HepG2 (cell line): Measurements from ENCODE around the gene GPC6. TPM values are rescaled to one million over a fixed set of nuclear protein-coding genes. Genes with fewer than 3 reads are reported as not detected.
A peak's percentile ranks its signal among the peaks of the same experiment; 100 is the strongest.

Experiments
- ATAC-seq: fragments of 200-7000 bp; cut with Tn5 transposase; 3 replicates; pipeline ENCODE4 v1.9.1; 2020; ENCODE audit warnings: mild to moderate bottlenecking, moderate library complexity
- BruUV-seq: library from RNA; stranded (reverse); fragments of 400-500 nt; replicated peaks from 2 replicates; lab custom pipeline; 2021; lab: Mats Ljungman, UMichigan
- CTCF ChIA-PET: fragments of 300-600 bp; formaldehyde crosslinking; extraction: SDS; loops from one replicate; lab custom pipeline; 2021; ENCODE audit warnings: low total read pairs, inconsistent platforms, low intra/inter-chr PET ratio; lab: Yijun Ruan, JAX
- POLR2A ChIA-PET: fragments of 350-600 bp; sonication (Branson Sonifier 250); formaldehyde crosslinking; loops from one replicate; lab custom pipeline; 2020; ENCODE audit warnings: antibody characterized with exemption, inconsistent platforms; lab: Yijun Ruan, JAX
- DNase-seq: peaks from one replicate; pipeline ENCODE4 v3.0.0-alpha.2; 2015; ENCODE audit warnings: low spot score
- FAIRE-seq: peaks from 3 replicates; lab custom pipeline; 2011; peaks lifted over from hg19 to GRCh38; lab: Jason Lieb, UNC
- H2AFZ ChIP-seq: one replicate; pipeline ENCODE4 v1.6.1; 2011; ENCODE audit warnings: low read length, inconsistent platforms
- H3K27ac ChIP-seq: fragments of 300-600 bp; 3 replicates; pipeline ENCODE4 v1.8.0; 2011; ENCODE audit warnings: mixed run types, mild to moderate bottlenecking, mixed read lengths, low read length, inconsistent platforms; ENCODE audit not compliant: insufficient read depth; ENCODE audit errors: extremely low read length
- H3K27me3 ChIP-seq, 2 experiments: fragments of 200-600 bp in 1 of 2; 2 replicates in 1 of 2; 3 replicates in 1 of 2; pipeline versions ENCODE4 v1.6.0 to v1.8.0; 2011; ENCODE audit warnings: low read length in 2 of 2, mild to moderate bottlenecking in 2 of 2, moderate library complexity in 2 of 2, inconsistent platforms in 1 of 2; ENCODE audit not compliant: insufficient read depth in 2 of 2, control insufficient read depth in 1 of 2
- H3K36me3 ChIP-seq, 2 experiments: fragments of 200-600 bp in 1 of 2; replicated peaks in 1 of 2; 2 replicates in 1 of 2; 3 replicates in 1 of 2; pipeline versions ENCODE4 v1.5.1 to v1.8.0; 2011; ENCODE audit warnings: low read length in 2 of 2, inconsistent platforms in 1 of 2; ENCODE audit not compliant: insufficient read depth in 2 of 2, control insufficient read depth in 1 of 2
- H3K4me1 ChIP-seq: 2 replicates; pipeline ENCODE4 v1.5.1; 2012; ENCODE audit warnings: low read length, inconsistent platforms; ENCODE audit not compliant: insufficient read depth
- H3K4me2 ChIP-seq: 2 replicates; pipeline ENCODE4 v1.6.0; 2011; ENCODE audit warnings: low read depth, low read length, inconsistent platforms
- H3K4me3 ChIP-seq, 3 experiments: fragments of 200-600 bp in 1 of 3; sonication (generic), shearing (Covaris generic) in 1 of 3; replicated peaks in 1 of 3; 2 replicates each; pipeline ENCODE4 v1.5.1; 2011 to 2016; ENCODE audit warnings: low read length in 3 of 3, inconsistent platforms in 2 of 3, low read depth in 2 of 3, mild to moderate bottlenecking in 2 of 3, control low read depth in 1 of 3, mixed read lengths in 1 of 3; ENCODE audit not compliant: insufficient read depth in 1 of 3
- H3K79me2 ChIP-seq: one replicate; pipeline ENCODE4 v1.6.1; 2011; ENCODE audit warnings: low read length, inconsistent platforms; ENCODE audit not compliant: insufficient read depth
- H3K9ac ChIP-seq: 2 replicates; pipeline ENCODE4 v1.6.0; 2011; ENCODE audit warnings: mild to moderate bottlenecking, low read depth, low read length, inconsistent platforms; ENCODE audit not compliant: insufficient read depth
- H3K9me3 ChIP-seq: 2 replicates; pipeline ENCODE4 v1.5.1; 2012; ENCODE audit warnings: mild to moderate bottlenecking, low read length
- H4K20me1 ChIP-seq: 2 replicates; pipeline ENCODE4 v1.6.0; 2011; ENCODE audit warnings: inconsistent platforms, mild to moderate bottlenecking, low read length, moderate library complexity; ENCODE audit not compliant: insufficient read depth
- ARNTL ChIP-seq: sonication (generic); formaldehyde crosslinking; IDR thresholded peaks from 2 replicates; pipeline ENCODE4 v1.4.0; 2020; ENCODE audit warnings: mild to moderate bottlenecking, missing genetic modification reagents
- BRD4 ChIP-seq: sonication (generic); formaldehyde crosslinking; IDR thresholded peaks from 2 replicates; pipeline ENCODE4 v1.4.0; 2020; ENCODE audit warnings: missing genetic modification reagents
- RXRB ChIP-seq: IDR thresholded peaks from 2 replicates; pipeline ENCODE4 v1.6.1; 2016; ENCODE audit warnings: borderline replicate concordance, missing genetic modification reagents, missing compliant biosample characterization
- ZNF121 ChIP-seq: sonication (generic); formaldehyde crosslinking; IDR thresholded peaks from 2 replicates; pipeline ENCODE4 v1.5.0; 2020; ENCODE audit warnings: mild to moderate bottlenecking, missing genetic modification reagents
- ZNF432 ChIP-seq: sonication (generic); formaldehyde crosslinking; IDR thresholded peaks from 2 replicates; pipeline ENCODE4 v1.5.0; 2020; ENCODE audit warnings: missing genetic modification reagents, mild to moderate bottlenecking, borderline replicate concordance
- ZNF557 ChIP-seq: sonication (generic); formaldehyde crosslinking; IDR thresholded peaks from 2 replicates; pipeline ENCODE4 v1.4.0; 2020; ENCODE audit warnings: missing genetic modification reagents
- ZNF644 ChIP-seq: IDR thresholded peaks from 2 replicates; pipeline ENCODE4 v1.6.1; 2016; ENCODE audit warnings: low read depth
- ZNF766 ChIP-seq: sonication (generic); formaldehyde crosslinking; IDR thresholded peaks from 2 replicates; pipeline ENCODE4 v1.5.0; 2020; ENCODE audit warnings: missing genetic modification reagents, borderline replicate concordance
- WGBS: methylation state at CpG from one replicate; pipeline ENCODE4 v1.1.6; 2017; ENCODE audit warnings: low lambda C conversion rate; 5-methylcytosine and 5-hydroxymethylcytosine counted together
- in situ Hi-C: cut with HindIII; loops from 2 replicates; pipeline ENCODE4 v1.10.0; 2017; ENCODE audit warnings: low pct_unique_long_range_greater_than_20kb; ENCODE audit not compliant: extremely low pct_ligation_motif_present
- intact Hi-C: fragments of 100-400 bp; cut with micrococcal nuclease; formaldehyde crosslinking; loops from one replicate; pipeline ENCODE4 v1.10.0; 2022; ENCODE audit not compliant: unreplicated experiment
- polyA plus RNA-seq, 8 experiments: library from polyadenylated mRNA; depleted of rRNA in 3 of 8; stranded (reverse) in 7 of 8; unstranded in 1 of 8; fragments of >200 nt; fragmentation: Illumina TruSeq in 4 of 8; extraction: Trizol in 4 of 8; gene quantifications; 2 replicates each; pipeline versions ENCODE4 v1.2.1 to v1.2.3, GENCODE V29; 2011 to 2016; ENCODE audit warnings: low read depth in 4 of 8, missing spikeins in 1 of 8, mixed read lengths in 1 of 8; ENCODE audit not compliant: insufficient read depth in 1 of 8
- total RNA-seq, 5 experiments: library from RNA; depleted of rRNA; stranded (reverse); fragments of >200 nt; fragmentation: Illumina TruSeq; extraction: Trizol; gene quantifications; 2 replicates each; pipeline ENCODE4 v1.2.3, GENCODE V29; 2016; ENCODE audit warnings: low read depth in 1 of 5
- TF ChIP-seq, protein P1 (sequence below), 2 experiments: fragments of 450-650 bp in 1 of 2; sonication (generic) in 1 of 2; formaldehyde crosslinking; IDR thresholded peaks; 2 replicates each; pipeline versions ENCODE4 v1.5.0 to v1.8.0; 2020 to 2022; ENCODE audit warnings: mild to moderate bottlenecking in 1 of 2, missing genetic modification reagents in 1 of 2
- TF ChIP-seq, protein P2 (sequence below): sonication (generic); formaldehyde crosslinking; IDR thresholded peaks from 2 replicates; pipeline ENCODE4 v1.4.0; 2020; ENCODE audit warnings: missing genetic modification reagents, borderline replicate concordance
- TF ChIP-seq, protein P3 (sequence below): sonication (generic); formaldehyde crosslinking; IDR thresholded peaks from 2 replicates; pipeline ENCODE4 v1.5.0; 2020; ENCODE audit warnings: mild to moderate bottlenecking, missing genetic modification reagents

The GPC6 gene
- total and polyA plus RNA-seq, 2 of the 13 experiments (the other 11 are each of a cell fraction or from before 2014, with no cell fraction given), result 24.5 to 33.9 TPM

DNA sequence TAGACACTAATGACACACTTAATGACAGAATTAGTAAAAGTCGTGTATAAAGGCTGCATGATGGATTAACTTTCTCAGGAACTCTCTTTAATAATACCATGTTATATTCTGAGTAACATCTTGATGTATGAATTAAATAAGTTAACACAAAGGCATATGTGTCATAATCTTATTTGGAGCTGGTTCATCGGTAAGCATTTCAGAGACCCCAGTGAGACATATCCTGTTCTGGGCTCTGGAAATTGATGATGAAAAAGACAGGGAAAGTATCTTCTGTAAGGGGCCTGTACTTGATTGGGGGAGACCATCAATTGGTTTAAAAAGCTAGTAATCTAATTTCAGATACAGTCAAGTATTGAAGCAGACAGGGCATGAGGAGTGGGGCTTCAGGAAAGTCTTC lies 547.9 kb downstream of the GPC6 start:
- intact Hi-C loops, result no loop called here
- Histone ChIP-seq H3K4me3 (no peak overlapping the region), H2AFZ (no peak overlapping the region), H3K27me3 (no peaks in the 10 kb centered on the region), H3K4me1 (peaks cover 16% of the 10 kb centered on the region), H4K20me1 (no peaks in the 10 kb centered on the region), H3K36me3 (no peaks in the 10 kb centered on the region), H3K9me3 (no peaks in the 10 kb centered on the region), H3K9ac (no peak overlapping the region), H3K79me2 (no peaks in the 10 kb centered on the region), H3K4me2 (no peak overlapping the region), H3K27ac (no peak overlapping the region)
- WGBS, result 100% methylated on average over 2 of the region's 2 CpGs
- in situ Hi-C loops, result loop anchor here (25.0 kb wide), 1 partner anchor 537 kb away; the partner anchor contains the start of gene GPC6
- TF ChIP-seq ARNTL (CRISPR knock-in tag), result no peak
- no peak for TF ChIP-seq BRD4
- no peak for TF ChIP-seq RXRB (CRISPR knock-in tag)
- TF ChIP-seq ZNF557, result no peak
- no peak for TF ChIP-seq ZNF432
- TF ChIP-seq, protein P1, sequence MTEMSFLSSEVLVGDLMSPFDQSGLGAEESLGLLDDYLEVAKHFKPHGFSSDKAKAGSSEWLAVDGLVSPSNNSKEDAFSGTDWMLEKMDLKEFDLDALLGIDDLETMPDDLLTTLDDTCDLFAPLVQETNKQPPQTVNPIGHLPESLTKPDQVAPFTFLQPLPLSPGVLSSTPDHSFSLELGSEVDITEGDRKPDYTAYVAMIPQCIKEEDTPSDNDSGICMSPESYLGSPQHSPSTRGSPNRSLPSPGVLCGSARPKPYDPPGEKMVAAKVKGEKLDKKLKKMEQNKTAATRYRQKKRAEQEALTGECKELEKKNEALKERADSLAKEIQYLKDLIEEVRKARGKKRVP (CRISPR knock-in tag; IDR thresholded peaks at IDR 0.05), result no peak
- ATAC-seq (no peak), DNase-seq (no peak), FAIRE-seq (no peak)
- ChIA-PET CTCF (no interaction called here), POLR2A (no interaction called here)
- BruUV-seq, result no TSS peak

DNA sequence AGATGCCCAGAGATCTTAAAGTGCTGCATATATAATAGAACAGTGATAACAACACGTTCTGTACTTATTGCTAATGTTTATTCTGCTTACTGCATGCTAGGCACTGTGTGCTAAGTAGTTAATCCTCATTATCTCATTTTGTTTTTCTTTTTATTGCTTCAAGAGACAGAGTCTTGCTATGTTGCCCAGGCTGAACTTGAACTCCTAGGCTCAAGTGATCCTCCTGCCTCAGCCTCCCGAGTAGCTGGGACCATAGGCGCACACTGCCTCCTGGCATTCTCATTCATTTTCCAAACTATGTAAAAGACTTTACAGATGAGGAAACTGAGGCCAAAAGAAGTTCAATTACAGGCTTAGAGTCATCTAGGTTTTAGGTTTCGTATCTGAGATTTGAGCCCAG lies 548.4 kb downstream of the GPC6 start:
- Histone ChIP-seq H3K4me2 (no peak overlapping the region), H3K27me3 (no peaks in the 10 kb centered on the region), H2AFZ (no peak overlapping the region), H3K4me3 (no peak overlapping the region), H3K79me2 (no peaks in the 10 kb centered on the region), H3K27ac (peak overlapping the region; percentile 11), H3K9me3 (no peaks in the 10 kb centered on the region), H3K4me1 (peaks cover 14% of the 10 kb centered on the region), H3K9ac (peak overlapping the region; percentile 6; the same call in 1 of the 2 replicates), H3K36me3 (no peaks in the 10 kb centered on the region), H4K20me1 (no peaks in the 10 kb centered on the region)
- ATAC-seq, result no peak
- 93% methylated on average over 4 of the region's 4 CpGs for WGBS
- ChIA-PET POLR2A (interaction anchor here (0.8 kb wide), 1 partner anchor 8 kb away, joined by 8 read pairs; no protein-coding TSS in a partner anchor), CTCF (no interaction called here)
- FAIRE-seq, result no peak
- intact Hi-C loops, result no loop called here
- DNase-seq, result no peak
- no TSS peak for BruUV-seq
- in situ Hi-C loops, result no loop called here
- TF ChIP-seq ZNF121 (CRISPR knock-in tag) (peak; percentile 81), ZNF766 (CRISPR knock-in tag) (no peak), ZNF644 (CRISPR knock-in tag) (no peak)
- TF ChIP-seq, protein P2, sequence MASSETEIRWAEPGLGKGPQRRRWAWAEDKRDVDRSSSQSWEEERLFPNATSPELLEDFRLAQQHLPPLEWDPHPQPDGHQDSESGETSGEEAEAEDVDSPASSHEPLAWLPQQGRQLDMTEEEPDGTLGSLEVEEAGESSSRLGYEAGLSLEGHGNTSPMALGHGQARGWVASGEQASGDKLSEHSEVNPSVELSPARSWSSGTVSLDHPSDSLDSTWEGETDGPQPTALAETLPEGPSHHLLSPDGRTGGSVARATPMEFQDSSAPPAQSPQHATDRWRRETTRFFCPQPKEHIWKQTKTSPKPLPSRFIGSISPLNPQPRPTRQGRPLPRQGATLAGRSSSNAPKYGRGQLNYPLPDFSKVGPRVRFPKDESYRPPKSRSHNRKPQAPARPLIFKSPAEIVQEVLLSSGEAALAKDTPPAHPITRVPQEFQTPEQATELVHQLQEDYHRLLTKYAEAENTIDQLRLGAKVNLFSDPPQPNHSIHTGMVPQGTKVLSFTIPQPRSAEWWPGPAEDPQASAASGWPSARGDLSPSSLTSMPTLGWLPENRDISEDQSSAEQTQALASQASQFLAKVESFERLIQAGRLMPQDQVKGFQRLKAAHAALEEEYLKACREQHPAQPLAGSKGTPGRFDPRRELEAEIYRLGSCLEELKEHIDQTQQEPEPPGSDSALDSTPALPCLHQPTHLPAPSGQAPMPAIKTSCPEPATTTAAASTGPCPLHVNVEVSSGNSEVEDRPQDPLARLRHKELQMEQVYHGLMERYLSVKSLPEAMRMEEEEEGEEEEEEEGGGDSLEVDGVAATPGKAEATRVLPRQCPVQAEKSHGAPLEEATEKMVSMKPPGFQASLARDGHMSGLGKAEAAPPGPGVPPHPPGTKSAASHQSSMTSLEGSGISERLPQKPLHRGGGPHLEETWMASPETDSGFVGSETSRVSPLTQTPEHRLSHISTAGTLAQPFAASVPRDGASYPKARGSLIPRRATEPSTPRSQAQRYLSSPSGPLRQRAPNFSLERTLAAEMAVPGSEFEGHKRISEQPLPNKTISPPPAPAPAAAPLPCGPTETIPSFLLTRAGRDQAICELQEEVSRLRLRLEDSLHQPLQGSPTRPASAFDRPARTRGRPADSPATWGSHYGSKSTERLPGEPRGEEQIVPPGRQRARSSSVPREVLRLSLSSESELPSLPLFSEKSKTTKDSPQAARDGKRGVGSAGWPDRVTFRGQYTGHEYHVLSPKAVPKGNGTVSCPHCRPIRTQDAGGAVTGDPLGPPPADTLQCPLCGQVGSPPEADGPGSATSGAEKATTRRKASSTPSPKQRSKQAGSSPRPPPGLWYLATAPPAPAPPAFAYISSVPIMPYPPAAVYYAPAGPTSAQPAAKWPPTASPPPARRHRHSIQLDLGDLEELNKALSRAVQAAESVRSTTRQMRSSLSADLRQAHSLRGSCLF (CRISPR knock-in tag), result no peak
- TF ChIP-seq, protein P3, sequence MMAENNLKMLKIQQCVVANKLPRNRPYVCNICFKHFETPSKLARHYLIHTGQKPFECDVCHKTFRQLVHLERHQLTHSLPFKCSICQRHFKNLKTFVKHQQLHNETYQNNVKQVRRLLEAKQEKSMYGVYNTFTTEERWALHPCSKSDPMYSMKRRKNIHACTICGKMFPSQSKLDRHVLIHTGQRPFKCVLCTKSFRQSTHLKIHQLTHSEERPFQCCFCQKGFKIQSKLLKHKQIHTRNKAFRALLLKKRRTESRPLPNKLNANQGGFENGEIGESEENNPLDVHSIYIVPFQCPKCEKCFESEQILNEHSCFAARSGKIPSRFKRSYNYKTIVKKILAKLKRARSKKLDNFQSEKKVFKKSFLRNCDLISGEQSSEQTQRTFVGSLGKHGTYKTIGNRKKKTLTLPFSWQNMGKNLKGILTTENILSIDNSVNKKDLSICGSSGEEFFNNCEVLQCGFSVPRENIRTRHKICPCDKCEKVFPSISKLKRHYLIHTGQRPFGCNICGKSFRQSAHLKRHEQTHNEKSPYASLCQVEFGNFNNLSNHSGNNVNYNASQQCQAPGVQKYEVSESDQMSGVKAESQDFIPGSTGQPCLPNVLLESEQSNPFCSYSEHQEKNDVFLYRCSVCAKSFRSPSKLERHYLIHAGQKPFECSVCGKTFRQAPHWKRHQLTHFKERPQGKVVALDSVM (CRISPR knock-in tag), result 0 out of 2 replicates have a peak, but pooled peaks have one; percentile 37
